Stomach (tissue), 9 donors: ENCODE measurements around the gene SLC24A3. TPM values are rescaled to one million over a fixed set of nuclear protein-coding genes. Genes with fewer than 3 reads are reported as not detected.
A peak's percentile ranks its signal among the peaks of the same experiment; 100 is the strongest.

Experiments used
- DNase-seq, 2 donors: peaks; one replicate each; pipeline versions ENCODE4 v3.0.0 to v3.0.0-alpha.2; 2013 to 2019
- H3K27ac ChIP-seq, 5 donors: fragments of 200-600 bp in 4 of 5; sonication (generic) in 4 of 5; one replicate each; pipeline ENCODE4 v1.5.1; 2013 to 2019; ENCODE audit warnings: mild to moderate bottlenecking in 1 of 5, moderate library complexity in 1 of 5
- H3K27me3 ChIP-seq, 3 donors: fragments of 200-600 bp; sonication (generic); one replicate each; pipeline ENCODE4 v1.5.1; 2017 to 2019; ENCODE audit warnings: mixed run types in 1 of 3
- H3K36me3 ChIP-seq, 4 donors: fragments of 200-600 bp; sonication (generic); 1 replicate in 3 of 4; 2 replicates in 1 of 4; pipeline ENCODE4 v1.5.1; 2016 to 2019
- H3K4me1 ChIP-seq, 4 donors: fragments of 200-600 bp; sonication (generic); one replicate each; pipeline ENCODE4 v1.5.1; 2016 to 2019
- H3K4me3 ChIP-seq, 4 donors: fragments of 200-600 bp; sonication (generic) in 3 of 4; one replicate each; pipeline ENCODE4 v1.5.1; 2016 to 2019; ENCODE audit warnings: mild to moderate bottlenecking in 1 of 4
- H3K9me3 ChIP-seq, 4 donors: fragments of 200-600 bp; sonication (generic); one replicate each; pipeline ENCODE4 v1.5.1; 2016 to 2019
- EP300 ChIP-seq: sonication (generic); formaldehyde crosslinking; IDR thresholded peaks from one replicate; pipeline ENCODE4 v1.6.1; 2017; ENCODE audit warnings: antibody characterized with exemption
- POLR2A ChIP-seq, 4 donors: fragments of 450-650 bp; IDR thresholded peaks; one replicate each; pipeline ENCODE4 v1.6.1; 2016; ENCODE audit warnings: antibody characterized with exemption in 4 of 4, control low read depth in 2 of 4, mild to moderate bottlenecking in 1 of 4, moderate library complexity in 1 of 4
- POLR2AphosphoS5 ChIP-seq, 3 donors: sonication (generic); formaldehyde crosslinking; IDR thresholded peaks; one replicate each; pipeline ENCODE4 v1.6.1; 2016; ENCODE audit warnings: antibody characterized with exemption in 3 of 3
- WGBS, 5 donors: extraction: QIAGEN DNeasy Blood & Tissue Kit in 3 of 5; methylation state at CpG; one replicate each; pipeline versions ENCODE4 v1.1.5 to v1.1.7; 2013 to 2018; 5-methylcytosine and 5-hydroxymethylcytosine counted together
- intact Hi-C: fragments of 100-400 bp; cut with DNase I; formaldehyde crosslinking; loops from one replicate; pipeline ENCODE4 v1.15.1; 2023; ENCODE audit warnings: low total_unique reads
- polyA plus RNA-seq, 3 donors: library from polyadenylated mRNA; stranded (reverse); fragments of 200-250 nt; gene quantifications; one replicate each; pipeline ENCODE4 v1.2.3, GENCODE V29; 2013
- total RNA-seq, 5 donors: library from RNA; depleted of rRNA; stranded (reverse); fragments of >200 nt; gene quantifications; one replicate each; pipeline versions ENCODE4 v1.1.0 to v1.2.3, GENCODE V29; 2014 to 2016
- TF ChIP-seq, protein P1 (sequence below), 7 experiments: fragments of 450-650 bp in 4 of 7; fragments of 200-600 bp in 3 of 7; sonication (generic) in 3 of 7; IDR thresholded peaks; one replicate each; pipeline ENCODE4 v1.5.1; 2016 to 2019; ENCODE audit warnings: antibody characterized with exemption in 7 of 7, control low read depth in 2 of 7, mild to moderate bottlenecking in 1 of 7
- donor health status: healthy with polysubstance abuse.
- donor health status: Bipolar disorder and iron deficiency.
- donor health status: healthy.

SLC24A3 gene
- total and polyA plus RNA-seq, 8 donors = 1.8 to 9.0 (median 4.5) TPM

DNA sequence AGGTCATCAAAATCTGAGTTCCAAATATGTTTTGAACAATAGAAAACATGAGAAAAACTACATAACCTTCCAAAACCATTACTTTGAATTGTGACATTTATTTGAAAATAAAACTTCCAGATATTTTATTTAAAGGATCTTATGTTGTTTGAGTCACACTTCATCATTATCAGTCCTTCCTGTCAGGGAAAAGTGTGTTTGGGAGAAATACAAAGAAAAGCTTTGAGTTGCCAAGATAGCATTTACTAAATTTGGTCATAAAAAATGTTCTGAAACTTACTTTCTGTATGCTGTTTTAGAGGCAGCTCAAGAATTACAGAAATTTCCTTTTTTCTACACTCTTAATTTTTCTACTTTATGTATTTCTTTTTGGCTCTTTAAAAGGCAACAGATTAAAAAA, 337.5 kb downstream of the SLC24A3 start:
- TF ChIP-seq EP300 (no peak), POLR2AphosphoS5 (IDR thresholded peaks at IDR 0.05) (no peak), POLR2A (IDR thresholded peaks at IDR 0.05) (no peak)
- TF ChIP-seq, protein P1, sequence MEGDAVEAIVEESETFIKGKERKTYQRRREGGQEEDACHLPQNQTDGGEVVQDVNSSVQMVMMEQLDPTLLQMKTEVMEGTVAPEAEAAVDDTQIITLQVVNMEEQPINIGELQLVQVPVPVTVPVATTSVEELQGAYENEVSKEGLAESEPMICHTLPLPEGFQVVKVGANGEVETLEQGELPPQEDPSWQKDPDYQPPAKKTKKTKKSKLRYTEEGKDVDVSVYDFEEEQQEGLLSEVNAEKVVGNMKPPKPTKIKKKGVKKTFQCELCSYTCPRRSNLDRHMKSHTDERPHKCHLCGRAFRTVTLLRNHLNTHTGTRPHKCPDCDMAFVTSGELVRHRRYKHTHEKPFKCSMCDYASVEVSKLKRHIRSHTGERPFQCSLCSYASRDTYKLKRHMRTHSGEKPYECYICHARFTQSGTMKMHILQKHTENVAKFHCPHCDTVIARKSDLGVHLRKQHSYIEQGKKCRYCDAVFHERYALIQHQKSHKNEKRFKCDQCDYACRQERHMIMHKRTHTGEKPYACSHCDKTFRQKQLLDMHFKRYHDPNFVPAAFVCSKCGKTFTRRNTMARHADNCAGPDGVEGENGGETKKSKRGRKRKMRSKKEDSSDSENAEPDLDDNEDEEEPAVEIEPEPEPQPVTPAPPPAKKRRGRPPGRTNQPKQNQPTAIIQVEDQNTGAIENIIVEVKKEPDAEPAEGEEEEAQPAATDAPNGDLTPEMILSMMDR (IDR thresholded peaks at IDR 0.05) = no peak

DNA sequence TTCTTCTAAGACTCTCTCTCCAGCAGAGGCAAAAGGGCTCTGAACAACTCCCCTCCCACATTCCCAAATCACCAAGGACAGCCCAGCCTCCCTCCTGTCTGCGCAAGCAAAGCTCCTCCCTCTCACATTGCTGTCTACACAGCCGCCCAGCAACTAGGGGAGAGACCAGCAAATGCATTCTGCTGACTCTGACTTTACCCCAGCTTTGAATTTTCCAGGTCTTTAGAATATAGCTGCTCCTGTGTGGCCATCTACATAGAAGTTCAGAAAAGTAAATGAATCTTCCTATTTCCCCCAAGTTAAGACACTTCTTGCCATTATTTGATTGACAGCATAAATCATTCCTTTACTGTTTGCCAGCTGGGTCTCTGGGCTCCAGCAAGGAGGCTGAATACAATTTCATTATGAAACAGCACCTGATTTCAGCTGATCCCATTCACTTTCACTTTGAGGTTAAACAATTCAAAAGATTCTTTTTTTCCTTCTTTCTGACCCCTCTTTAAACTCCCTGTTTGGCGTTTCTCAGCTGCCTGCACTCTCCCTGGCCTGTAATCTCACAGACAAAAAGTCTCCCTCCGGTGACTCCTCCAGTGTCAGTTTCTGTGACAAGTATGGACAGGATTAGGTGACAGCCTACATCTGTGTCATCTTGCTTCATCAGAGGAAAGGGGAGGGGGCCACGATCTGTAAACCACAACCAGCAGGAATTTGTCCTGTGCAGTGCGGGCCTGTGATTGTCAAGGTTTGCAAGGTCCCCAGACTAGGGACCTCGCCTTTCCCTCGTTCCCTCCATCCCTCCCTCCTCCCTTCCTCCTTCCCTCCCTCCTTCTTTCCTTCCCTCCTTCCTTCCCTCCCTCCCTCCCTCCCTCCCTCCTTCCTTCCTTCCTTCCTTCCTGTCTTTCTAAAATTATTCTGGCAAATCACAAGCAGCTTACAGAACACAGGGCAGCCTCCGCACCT, 340.1 kb downstream of the SLC24A3 start:
- intact Hi-C loops = no loop called here
- H3K27ac ChIP-seq = peak overlapping the region in 1 of 5 donors; percentile 5

More for the DNA sequence above, 337.5 kb downstream of the SLC24A3 start:
- DNase-seq = no peak
- Histone ChIP-seq H3K27me3 (no peaks in the 10 kb centered on the region), H3K27ac (no peak overlapping the region), H3K36me3 (no peaks in the 10 kb centered on the region), H3K9me3 (no peaks in the 10 kb centered on the region), H3K4me3 (no peak overlapping the region), H3K4me1 (peaks cover 0 to 12% (median 6%) of the 10 kb centered on the region in 4 donors)
- intact Hi-C loops = no loop called here

DNA sequence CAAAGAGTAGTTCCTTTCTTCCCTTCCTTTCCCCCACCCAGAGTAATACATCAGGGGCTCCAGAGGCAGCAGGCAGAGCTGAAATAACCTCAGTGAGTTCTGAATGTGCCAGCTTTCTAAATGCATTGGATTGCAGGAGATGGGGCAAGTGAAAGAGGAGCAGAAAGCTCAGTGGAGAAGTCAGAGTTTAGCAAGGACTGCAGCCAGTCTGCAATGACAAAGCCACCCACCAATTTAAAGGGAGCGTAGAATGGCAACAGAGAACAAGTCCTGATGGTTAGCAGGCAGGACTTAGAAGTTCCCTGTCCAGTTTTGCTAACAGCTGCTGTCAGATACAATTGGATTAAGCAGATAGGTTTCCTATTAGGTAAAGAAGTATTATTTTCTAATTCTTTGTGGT, 342.2 kb downstream of the SLC24A3 start:
- Histone ChIP-seq H3K27ac (no peak overlapping the region), H3K27me3 (no peaks in the 10 kb centered on the region), H3K4me3 (no peak overlapping the region), H3K36me3 (no peaks in the 10 kb centered on the region), H3K9me3 (no peaks in the 10 kb centered on the region), H3K4me1 (peaks cover 0 to 12% (median 6%) of the 10 kb centered on the region in 4 donors)
- intact Hi-C loops = no loop called here
- TF ChIP-seq POLR2AphosphoS5 (IDR thresholded peaks at IDR 0.05) (no peak), EP300 (no peak), POLR2A (IDR thresholded peaks at IDR 0.05) (no peak)
- TF ChIP-seq, protein P1 (IDR thresholded peaks at IDR 0.05) = no peak
- 83 to 96% (median 92%) methylated on average over 1 of the region's 1 CpG for WGBS, 5 donors
- no peak for DNase-seq

More for the DNA sequence above, 340.1 kb downstream of the SLC24A3 start:
- no peak for TF ChIP-seq EP300
- TF ChIP-seq POLR2A (IDR thresholded peaks at IDR 0.05) = no peak
- no peak for TF ChIP-seq POLR2AphosphoS5 (IDR thresholded peaks at IDR 0.05)
- TF ChIP-seq, protein P1 (IDR thresholded peaks at IDR 0.05) = no peak
- no peaks in the 10 kb centered on the region for H3K36me3 ChIP-seq
- H3K4me3 ChIP-seq = no peak overlapping the region
- H3K27me3 ChIP-seq = no peaks in the 10 kb centered on the region
- whole genome bisulfite sequencing, 5 donors = 45 to 61% (median 55%) methylated on average over 9 of the region's 9 CpGs
- DNase-seq = peak; percentile 49 to 91
- no peaks in the 10 kb centered on the region for H3K9me3 ChIP-seq
- peaks cover 0 to 12% (median 6%) of the 10 kb centered on the region in 4 donors for H3K4me1 ChIP-seq

DNA sequence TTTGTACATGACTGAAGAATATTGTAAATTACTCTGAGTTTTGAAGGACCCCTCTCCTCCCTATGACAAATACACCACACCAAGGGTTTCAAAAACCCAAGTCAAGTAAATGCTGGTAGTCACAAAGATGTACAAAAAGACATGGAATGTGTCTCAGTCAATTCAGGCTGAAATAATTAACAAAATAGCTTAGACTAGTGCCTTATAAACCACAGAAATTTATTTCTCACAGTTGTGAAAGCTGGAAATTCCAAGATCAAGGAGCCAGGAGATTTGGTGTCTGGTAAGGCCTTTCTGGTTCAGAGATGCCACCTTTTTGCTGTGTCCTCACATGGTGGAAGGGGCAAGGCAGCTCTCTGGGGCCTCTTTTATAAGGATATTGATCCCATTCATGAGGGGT, 343.3 kb downstream of the SLC24A3 start:
- no peak for DNase-seq
- Histone ChIP-seq H3K4me1 (peaks cover 0 to 12% (median 6%) of the 10 kb centered on the region in 4 donors), H3K9me3 (no peaks in the 10 kb centered on the region), H3K27me3 (no peaks in the 10 kb centered on the region), H3K27ac (no peak overlapping the region), H3K36me3 (no peaks in the 10 kb centered on the region), H3K4me3 (no peak overlapping the region)
- TF ChIP-seq POLR2A (IDR thresholded peaks at IDR 0.05) = no peak
- no peak for TF ChIP-seq POLR2AphosphoS5 (IDR thresholded peaks at IDR 0.05)
- TF ChIP-seq, protein P1 (IDR thresholded peaks at IDR 0.05) = no peak
- TF ChIP-seq EP300 = no peak
- intact Hi-C loops = no loop called here
